ENCODE results near the gene ABTB1. TPM values are rescaled to one million over a fixed set of nuclear protein-coding genes. Genes with fewer than 3 reads are reported as not detected.

Gene ABTB1
- total and polyA plus RNA-seq, 4 donors = 9.7 to 14.1 (median 10.9) TPM

- Histone ChIP-seq H3K36me3 (ENCODE audit: control insufficient read depth in 4 of 4, insufficient read depth in 3 of 4, low read depth in 1 of 4, low read length in 3 of 4) (peaks cover 3 to 44% (median 17%) of the 10 kb centered on the region in 4 donors), H3K27me3 (ENCODE audit: control insufficient read depth in 4 of 4, insufficient read depth in 4 of 4, low read length in 3 of 4) (no peaks in the 10 kb centered on the region), H3K9ac (ENCODE audit: low read depth in 1 of 2, low read length in 2 of 2) (no peak overlapping the region), H3K4me1 (ENCODE audit: control insufficient read depth in 4 of 4, insufficient read depth in 4 of 4, low read length in 3 of 4) (no peaks in the 10 kb centered on the region), H3K27ac (ENCODE audit: low read depth in 1 of 2, low read length in 2 of 2) (no peak overlapping the region), H3K4me3 (ENCODE audit: low read depth in 1 of 3, low read length in 3 of 3) (no peak overlapping the region), H3K9me3 (ENCODE audit: control insufficient read depth in 4 of 4, low read length in 3 of 4) (no peaks in the 10 kb centered on the region)
- TF ChIP-seq HNF4G (IDR thresholded peaks at IDR 0.05) (no peak), TAF1 (conservative IDR thresholded peaks at IDR 0.05) (no peak), FOXA2 (IDR thresholded peaks at IDR 0.05) (no peak), RAD21 (IDR thresholded peaks at IDR 0.05) (no peak), ATF3 (IDR thresholded peaks at IDR 0.05) (no peak), RXRA (IDR thresholded peaks at IDR 0.05) (no peak), EGR1 (IDR thresholded peaks at IDR 0.05; ENCODE audit: low read depth in 2 of 2) (no peak), ZBTB33 (IDR thresholded peaks at IDR 0.05) (no peak), YY1 (IDR thresholded peaks at IDR 0.05) (no peak), JUND (IDR thresholded peaks at IDR 0.05) (no peak), SP1 (IDR thresholded peaks at IDR 0.05) (no peak), NR2F2 (IDR thresholded peaks at IDR 0.05) (no peak), FOXA1 (IDR thresholded peaks at IDR 0.05) (no peak), GABPA (IDR thresholded peaks at IDR 0.05 in 1 of 2, conservative IDR thresholded peaks at IDR 0.05 in 1 of 2) (no peak), MAX (IDR thresholded peaks at IDR 0.05) (no peak), HNF4A (conservative IDR thresholded peaks at IDR 0.05) (no peak), REST (IDR thresholded peaks at IDR 0.05) (no peak)
- 79% methylated on average over 10 of the region's 10 CpGs for WGBS
- no peak for DNase-seq (ENCODE audit: low spot score)
Observed at GRCh38 chr3:127714125-127714571, 41.4 kb downstream of the ABTB1 start.

- no peak for DNase-seq (ENCODE audit: low spot score)
- Histone ChIP-seq H3K4me1 (ENCODE audit: control insufficient read depth in 4 of 4, insufficient read depth in 4 of 4, low read length in 3 of 4) (no peaks in the 10 kb centered on the region), H3K27me3 (ENCODE audit: control insufficient read depth in 4 of 4, insufficient read depth in 4 of 4, low read length in 3 of 4) (no peaks in the 10 kb centered on the region), H3K4me3 (ENCODE audit: low read depth in 1 of 3, low read length in 3 of 3) (no peak overlapping the region), H3K36me3 (ENCODE audit: control insufficient read depth in 4 of 4, insufficient read depth in 3 of 4, low read depth in 1 of 4, low read length in 3 of 4) (peaks cover 3 to 51% (median 15%) of the 10 kb centered on the region in 4 donors), H3K27ac (ENCODE audit: low read depth in 1 of 2, low read length in 2 of 2) (no peak overlapping the region), H3K9me3 (ENCODE audit: control insufficient read depth in 4 of 4, low read length in 3 of 4) (no peaks in the 10 kb centered on the region), H3K9ac (ENCODE audit: low read depth in 1 of 2, low read length in 2 of 2) (no peak overlapping the region)
- WGBS = 96% methylated on average over 5 of the region's 5 CpGs
- no peak for TF ChIP-seq TAF1 (conservative IDR thresholded peaks at IDR 0.05)
- no peak for TF ChIP-seq MAX (IDR thresholded peaks at IDR 0.05)
- TF ChIP-seq ATF3 (IDR thresholded peaks at IDR 0.05) = no peak
- no peak for TF ChIP-seq HNF4A (conservative IDR thresholded peaks at IDR 0.05)
- TF ChIP-seq HNF4G (IDR thresholded peaks at IDR 0.05) = no peak
- TF ChIP-seq FOXA1 (IDR thresholded peaks at IDR 0.05) = no peak
- TF ChIP-seq REST (IDR thresholded peaks at IDR 0.05) = no peak
- TF ChIP-seq EGR1 (IDR thresholded peaks at IDR 0.05; ENCODE audit: low read depth in 2 of 2) = no peak
- no peak for TF ChIP-seq JUND (IDR thresholded peaks at IDR 0.05)
- no peak for TF ChIP-seq RAD21 (IDR thresholded peaks at IDR 0.05)
- no peak for TF ChIP-seq GABPA (IDR thresholded peaks at IDR 0.05 in 1 of 2, conservative IDR thresholded peaks at IDR 0.05 in 1 of 2)
- TF ChIP-seq NR2F2 (IDR thresholded peaks at IDR 0.05) = no peak
- no peak for TF ChIP-seq RXRA (IDR thresholded peaks at IDR 0.05)
- TF ChIP-seq YY1 (IDR thresholded peaks at IDR 0.05) = no peak
- TF ChIP-seq FOXA2 (IDR thresholded peaks at IDR 0.05) = no peak
- TF ChIP-seq SP1 (IDR thresholded peaks at IDR 0.05) = no peak
- TF ChIP-seq ZBTB33 (IDR thresholded peaks at IDR 0.05) = no peak
Observed at GRCh38 chr3:127714866-127715265, 42.1 kb downstream of the ABTB1 start.

All from liver (tissue), 9 donors.